Measurements from ENCODE around the gene GPR31.

- TF ChIP-seq TCF12 (IDR thresholded peaks at IDR 0.05): no peak
- no peak for TF ChIP-seq FOXM1 (IDR thresholded peaks at IDR 0.05; ENCODE audit: low read depth)
- no peak for TF ChIP-seq CTCF (IDR thresholded peaks at IDR 0.05)
- TF ChIP-seq RXRA (IDR thresholded peaks at IDR 0.05; ENCODE audit: borderline replicate concordance, low read depth): no peak
- TF ChIP-seq EP300 (IDR thresholded peaks at IDR 0.05; ENCODE audit: borderline replicate concordance in 1 of 2, low read depth in 1 of 2, low read length in 1 of 2): no peak
- no peak for TF ChIP-seq REST (IDR thresholded peaks at IDR 0.05; ENCODE audit: low read depth, low read length)
- no peak for TF ChIP-seq NFIC (IDR thresholded peaks at IDR 0.05; ENCODE audit: borderline replicate concordance)
- no peak for TF ChIP-seq RFX5 (IDR thresholded peaks at IDR 0.05; ENCODE audit: low read length)
Observed at GRCh38 chr6:167113047-167113754, 44.6 kb downstream of the GPR31 start.

Measured in SK-N-SH (cell line).